ENCODE data around the gene EEF1A1.

The EEF1A1 gene

GRCh38 chr6:73523434-73524123 is 2.7 kb upstream of the EEF1A1 start (continued):
- TF ChIP-seq, protein P1, sequence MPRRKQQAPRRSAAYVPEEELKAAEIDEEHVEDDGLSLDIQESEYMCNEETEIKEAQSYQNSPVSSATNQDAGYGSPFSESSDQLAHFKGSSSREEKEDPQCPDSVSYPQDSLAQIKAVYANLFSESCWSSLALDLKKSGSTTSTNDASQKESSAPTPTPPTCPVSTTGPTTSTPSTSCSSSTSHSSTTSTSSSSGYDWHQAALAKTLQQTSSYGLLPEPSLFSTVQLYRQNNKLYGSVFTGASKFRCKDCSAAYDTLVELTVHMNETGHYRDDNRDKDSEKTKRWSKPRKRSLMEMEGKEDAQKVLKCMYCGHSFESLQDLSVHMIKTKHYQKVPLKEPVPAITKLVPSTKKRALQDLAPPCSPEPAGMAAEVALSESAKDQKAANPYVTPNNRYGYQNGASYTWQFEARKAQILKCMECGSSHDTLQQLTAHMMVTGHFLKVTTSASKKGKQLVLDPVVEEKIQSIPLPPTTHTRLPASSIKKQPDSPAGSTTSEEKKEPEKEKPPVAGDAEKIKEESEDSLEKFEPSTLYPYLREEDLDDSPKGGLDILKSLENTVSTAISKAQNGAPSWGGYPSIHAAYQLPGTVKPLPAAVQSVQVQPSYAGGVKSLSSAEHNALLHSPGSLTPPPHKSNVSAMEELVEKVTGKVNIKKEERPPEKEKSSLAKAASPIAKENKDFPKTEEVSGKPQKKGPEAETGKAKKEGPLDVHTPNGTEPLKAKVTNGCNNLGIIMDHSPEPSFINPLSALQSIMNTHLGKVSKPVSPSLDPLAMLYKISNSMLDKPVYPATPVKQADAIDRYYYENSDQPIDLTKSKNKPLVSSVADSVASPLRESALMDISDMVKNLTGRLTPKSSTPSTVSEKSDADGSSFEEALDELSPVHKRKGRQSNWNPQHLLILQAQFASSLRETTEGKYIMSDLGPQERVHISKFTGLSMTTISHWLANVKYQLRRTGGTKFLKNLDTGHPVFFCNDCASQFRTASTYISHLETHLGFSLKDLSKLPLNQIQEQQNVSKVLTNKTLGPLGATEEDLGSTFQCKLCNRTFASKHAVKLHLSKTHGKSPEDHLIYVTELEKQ (tag by site-specific recombination; IDR thresholded peaks at IDR 0.05; ENCODE audit: borderline replicate concordance), result no peak
- peak; percentile 43; the same call in 1 of the 2 replicates for TF ChIP-seq ZNF76 (tag by site-specific recombination; IDR thresholded peaks at IDR 0.05; ENCODE audit: borderline replicate concordance, low read depth)
- TF ChIP-seq ZNF785 (tag by site-specific recombination; IDR thresholded peaks at IDR 0.05), result no peak
- peak; percentile 71; the same call in 1 of the 2 replicates for TF ChIP-seq ZNF501 (tag by site-specific recombination; IDR thresholded peaks at IDR 0.05)
- TF ChIP-seq, protein P2, sequence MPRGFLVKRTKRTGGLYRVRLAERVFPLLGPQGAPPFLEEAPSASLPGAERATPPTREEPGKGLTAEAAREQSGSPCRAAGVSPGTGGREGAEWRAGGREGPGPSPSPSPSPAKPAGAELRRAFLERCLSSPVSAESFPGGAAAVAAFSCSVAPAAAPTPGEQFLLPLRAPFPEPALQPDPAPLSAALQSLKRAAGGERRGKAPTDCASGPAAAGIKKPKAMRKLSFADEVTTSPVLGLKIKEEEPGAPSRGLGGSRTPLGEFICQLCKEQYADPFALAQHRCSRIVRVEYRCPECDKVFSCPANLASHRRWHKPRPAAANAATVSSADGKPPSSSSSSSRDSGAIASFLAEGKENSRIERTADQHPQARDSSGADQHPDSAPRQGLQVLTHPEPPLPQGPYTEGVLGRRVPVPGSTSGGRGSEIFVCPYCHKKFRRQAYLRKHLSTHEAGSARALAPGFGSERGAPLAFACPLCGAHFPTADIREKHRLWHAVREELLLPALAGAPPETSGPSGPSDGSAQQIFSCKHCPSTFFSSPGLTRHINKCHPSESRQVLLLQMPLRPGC (tag by site-specific recombination; IDR thresholded peaks at IDR 0.05), result no peak
- no peak for TF ChIP-seq ZNF433 (tag by site-specific recombination; IDR thresholded peaks at IDR 0.05; ENCODE audit: low read depth)
- TF ChIP-seq KLF9 (tag by site-specific recombination; IDR thresholded peaks at IDR 0.05; ENCODE audit: low read depth), result no peak
- no peak for TF ChIP-seq ZBTB21 (tag by site-specific recombination; IDR thresholded peaks at IDR 0.05)
- no peak for TF ChIP-seq ZNF768 (tag by site-specific recombination; IDR thresholded peaks at IDR 0.05)
- TF ChIP-seq ZNF366 (tag by site-specific recombination; conservative IDR thresholded peaks at IDR 0.05), result peak; percentile 8; the same call in 1 of the 2 replicates
- TF ChIP-seq ZNF37A (tag by site-specific recombination; IDR thresholded peaks at IDR 0.05), result no peak
- peak; percentile 54; the same call in 1 of the 2 replicates for TF ChIP-seq KLF7 (tag by site-specific recombination; IDR thresholded peaks at IDR 0.05; ENCODE audit: borderline replicate concordance)
- no peak for TF ChIP-seq ZNF266 (tag by site-specific recombination; IDR thresholded peaks at IDR 0.05; ENCODE audit: low read depth)
- TF ChIP-seq ZNF138 (tag by site-specific recombination; IDR thresholded peaks at IDR 0.05; ENCODE audit: borderline replicate concordance), result no peak
- no peak for TF ChIP-seq ZNF514 (tag by site-specific recombination; IDR thresholded peaks at IDR 0.05)
- TF ChIP-seq KLF8 (tag by site-specific recombination; IDR thresholded peaks at IDR 0.05), result peak; percentile 72; the same call in 1 of the 2 replicates
- TF ChIP-seq ZNF571 (tag by site-specific recombination; IDR thresholded peaks at IDR 0.05), result no peak
- TF ChIP-seq FEZF1 (tag by site-specific recombination; IDR thresholded peaks at IDR 0.05), result no peak
- no peak for TF ChIP-seq ZNF223 (tag by site-specific recombination; IDR thresholded peaks at IDR 0.05)
- TF ChIP-seq, protein P3, sequence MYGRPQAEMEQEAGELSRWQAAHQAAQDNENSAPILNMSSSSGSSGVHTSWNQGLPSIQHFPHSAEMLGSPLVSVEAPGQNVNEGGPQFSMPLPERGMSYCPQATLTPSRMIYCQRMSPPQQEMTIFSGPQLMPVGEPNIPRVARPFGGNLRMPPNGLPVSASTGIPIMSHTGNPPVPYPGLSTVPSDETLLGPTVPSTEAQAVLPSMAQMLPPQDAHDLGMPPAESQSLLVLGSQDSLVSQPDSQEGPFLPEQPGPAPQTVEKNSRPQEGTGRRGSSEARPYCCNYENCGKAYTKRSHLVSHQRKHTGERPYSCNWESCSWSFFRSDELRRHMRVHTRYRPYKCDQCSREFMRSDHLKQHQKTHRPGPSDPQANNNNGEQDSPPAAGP (tag by site-specific recombination; IDR thresholded peaks at IDR 0.05), result 0 out of 2 replicates have a peak, but pooled peaks have one; percentile 39
- no peak for TF ChIP-seq PRDM2 (tag by site-specific recombination; IDR thresholded peaks at IDR 0.05; ENCODE audit: borderline replicate concordance)
- 0 out of 2 replicates have a peak, but pooled peaks have one; percentile 17 for TF ChIP-seq CTCF (tag by site-specific recombination; IDR thresholded peaks at IDR 0.05)
- TF ChIP-seq ZNF302 (tag by site-specific recombination; IDR thresholded peaks at IDR 0.05; ENCODE audit: low read depth), result no peak
- TF ChIP-seq ZNF426 (tag by site-specific recombination; IDR thresholded peaks at IDR 0.05), result no peak
- TF ChIP-seq ZNF311 (tag by site-specific recombination; IDR thresholded peaks at IDR 0.05; ENCODE audit: borderline replicate concordance), result no peak
- no peak for TF ChIP-seq ZNF132 (tag by site-specific recombination; IDR thresholded peaks at IDR 0.05; ENCODE audit: borderline replicate concordance)

Measured in HEK293 (cell line).